ENCODE measurements around the gene C2orf49. TPM values are rescaled to one million over a fixed set of nuclear protein-coding genes. Genes with fewer than 3 reads are reported as not detected.

Gene C2orf49
- total and polyA plus RNA-seq, 9 donors, result 12.6 to 32.5 (median 20.3) TPM

GRCh38 chr2:105291981-105292380 is 45.4 kb upstream of the C2orf49 start:
- no peak overlapping the region for H3K27ac ChIP-seq
- no peak overlapping the region for H3K4me3 ChIP-seq
- DNase-seq, result no peak
- no peaks in the 10 kb centered on the region for H3K36me3 ChIP-seq
- H3K4me1 ChIP-seq (ENCODE audit: insufficient read depth), result no peaks in the 10 kb centered on the region
- H3K9me3 ChIP-seq, result no peaks in the 10 kb centered on the region
- no peaks in the 10 kb centered on the region for H3K27me3 ChIP-seq
- 46 to 59% (median 48%) methylated on average over 2 of the region's 2 CpGs for WGBS, 3 donors
- intact Hi-C loops (cut with DNase I), result loop anchor here in 2 of 4 donors (10.0 kb wide), 1 partner anchor 177 kb away; no protein-coding TSS in a partner anchor
- TF ChIP-seq POLR2A (IDR thresholded peaks at IDR 0.05) (no peak), CTCF (IDR thresholded peaks at IDR 0.05) (no peak), EP300 (IDR thresholded peaks at IDR 0.05) (no peak)

GRCh38 chr2:105294046-105294445 is 43.3 kb upstream of the C2orf49 start:
- Histone ChIP-seq H3K4me1 (ENCODE audit: insufficient read depth) (no peaks in the 10 kb centered on the region), H3K27ac (no peak overlapping the region), H3K4me3 (no peak overlapping the region), H3K27me3 (no peaks in the 10 kb centered on the region), H3K9me3 (no peaks in the 10 kb centered on the region), H3K36me3 (no peaks in the 10 kb centered on the region)
- TF ChIP-seq CTCF (IDR thresholded peaks at IDR 0.05), result no peak
- intact Hi-C loops (cut with DNase I), result loop anchor here in 2 of 4 donors (10.0 kb wide), 1 partner anchor 179 kb away; no protein-coding TSS in a partner anchor
- no peak for DNase-seq
- WGBS, 3 donors, result 75 to 84% (median 84%) methylated on average over 6 of the region's 6 CpGs

DNA sequence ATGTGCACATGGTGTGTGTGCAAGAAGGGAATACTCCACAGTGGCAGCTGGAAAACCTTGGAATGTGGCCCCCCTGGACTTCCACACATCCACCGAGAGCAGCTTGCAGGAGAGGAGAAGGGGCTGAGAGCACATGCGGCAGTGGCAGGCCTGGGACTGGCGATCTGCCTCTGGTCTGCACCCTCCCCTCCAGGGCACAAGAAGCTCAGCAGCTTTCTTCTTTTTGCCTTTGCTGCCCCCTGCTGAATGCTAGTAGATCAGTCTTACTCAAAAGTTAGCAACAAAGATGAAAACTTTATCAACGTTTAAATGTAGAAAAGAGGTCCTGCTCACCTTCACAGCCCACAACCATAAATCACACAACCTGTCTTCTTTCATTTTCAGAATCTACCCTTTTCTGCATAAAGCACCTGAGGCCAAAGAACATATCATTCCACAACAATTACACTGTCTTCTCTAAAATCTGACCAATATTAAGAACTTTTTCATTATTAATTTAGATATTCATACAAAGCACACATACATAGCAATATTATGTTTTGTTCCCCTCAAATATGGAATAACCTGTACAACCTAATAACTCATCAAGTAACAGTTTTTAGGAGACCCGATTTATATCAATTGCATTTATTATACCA is 42.4 kb upstream of the C2orf49 start:
- no peaks in the 10 kb centered on the region for H3K4me1 ChIP-seq (ENCODE audit: insufficient read depth)
- no peaks in the 10 kb centered on the region for H3K9me3 ChIP-seq
- H3K36me3 ChIP-seq, result no peaks in the 10 kb centered on the region
- TF ChIP-seq EP300 (IDR thresholded peaks at IDR 0.05) (no peak), CTCF (IDR thresholded peaks at IDR 0.05) (peak in 2 of 3 donors; percentile 25 to 39), POLR2A (IDR thresholded peaks at IDR 0.05) (no peak)
- no peak overlapping the region for H3K27ac ChIP-seq
- intact Hi-C loops (cut with DNase I), result loop anchor here in 2 of 4 donors (10.0 kb wide), 1 partner anchor 180 kb away; no protein-coding TSS in a partner anchor
- 20 to 23% (median 21%) methylated on average over 5 of the region's 5 CpGs for WGBS, 3 donors
- peak; percentile 43 to 60 (median 52) for DNase-seq
- H3K4me3 ChIP-seq, result no peak overlapping the region
- no peaks in the 10 kb centered on the region for H3K27me3 ChIP-seq

DNA sequence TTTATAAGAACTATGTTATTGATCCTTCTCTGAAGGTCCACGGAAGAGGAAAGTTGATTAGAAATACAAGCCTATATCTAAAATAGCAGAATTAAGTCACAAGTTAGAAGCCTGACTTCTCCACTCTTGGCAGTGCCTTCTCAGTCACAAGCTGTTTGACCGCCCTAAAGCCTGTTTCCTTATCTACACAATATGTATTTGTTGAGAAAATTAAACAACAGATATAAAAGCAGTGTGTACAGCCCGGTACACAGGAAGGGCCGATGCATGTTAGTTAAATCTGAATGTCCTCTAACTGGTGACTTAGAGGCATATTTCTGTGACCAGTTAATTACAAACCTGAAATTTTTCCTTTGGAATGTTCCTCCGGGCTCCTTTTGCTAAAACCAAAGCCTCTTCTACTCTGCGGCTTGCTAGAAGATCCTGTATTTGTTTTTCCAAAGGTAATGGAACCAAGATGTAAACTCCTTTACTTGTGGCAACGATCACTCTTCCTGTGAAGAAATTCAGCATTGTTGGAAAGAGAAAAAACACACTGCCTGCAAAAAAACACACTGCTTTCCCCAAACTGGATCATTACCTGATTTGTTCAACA is 41.2 kb upstream of the C2orf49 start:
- H3K27me3 ChIP-seq, result no peaks in the 10 kb centered on the region
- TF ChIP-seq EP300 (IDR thresholded peaks at IDR 0.05), result no peak
- TF ChIP-seq CTCF (IDR thresholded peaks at IDR 0.05), result no peak
- H3K4me1 ChIP-seq (ENCODE audit: insufficient read depth), result no peaks in the 10 kb centered on the region
- H3K4me3 ChIP-seq, result no peak overlapping the region
- H3K27ac ChIP-seq, result no peak overlapping the region
- H3K9me3 ChIP-seq, result no peaks in the 10 kb centered on the region
- intact Hi-C loops (cut with DNase I), result loop anchor here in 2 of 4 donors (10.0 kb wide), 1 partner anchor 181 kb away; no protein-coding TSS in a partner anchor
- 68 to 82% (median 75%) methylated on average over 7 of the region's 7 CpGs for WGBS, 3 donors
- no peaks in the 10 kb centered on the region for H3K36me3 ChIP-seq
- DNase-seq, result no peak
